Activated T-helper 17 cell treated with anti-CD3 and anti-CD28 coated beads, Interleukin-2, amount 50 U/mL, for 72 hours (primary cell): ENCODE data around the gene NFIX. TPM values are rescaled to one million over a fixed set of nuclear protein-coding genes. Genes with fewer than 3 reads are reported as not detected.
"Not testable (repeated sequence)": the region's sequence is repeated elsewhere in the genome, so short reads cannot be mapped to it uniquely, and the experiment has no call there.

ENCODE experiments used
- ATAC-seq: fragments of 150-1000 bp; cut with Tn5 transposase; replicated peaks from 2 replicates; pipeline ENCODE4 v1.10.0; 2021; ENCODE audit warnings: mild to moderate bottlenecking, moderate library complexity
- H3K27ac Mint-ChIP-seq: one replicate; pipeline ENCODE4 v1.8.0; 2022; ENCODE audit warnings: mixed read lengths
- H3K27me3 Mint-ChIP-seq: one replicate; pipeline ENCODE4 v1.8.0; 2022; ENCODE audit warnings: mixed read lengths
- H3K36me3 Mint-ChIP-seq: one replicate; pipeline ENCODE4 v1.8.0; 2022; ENCODE audit warnings: low read depth, mild to moderate bottlenecking, mixed read lengths
- H3K4me1 Mint-ChIP-seq: one replicate; pipeline ENCODE4 v1.8.0; 2022; ENCODE audit warnings: mixed read lengths
- H3K4me3 Mint-ChIP-seq: one replicate; pipeline ENCODE4 v1.8.0; 2022; ENCODE audit warnings: mild to moderate bottlenecking, mixed read lengths
- H3K9me3 Mint-ChIP-seq: one replicate; pipeline ENCODE4 v1.8.0; 2022; ENCODE audit warnings: mixed read lengths
- total RNA-seq, 2 donors: library from RNA; stranded (reverse); gene quantifications; one replicate each; pipeline ENCODE4 v1.2.3, GENCODE V29; 2022

Gene NFIX
- total RNA-seq, 2 donors from 2014 or later = 0.43 to 1.1 TPM

DNA sequence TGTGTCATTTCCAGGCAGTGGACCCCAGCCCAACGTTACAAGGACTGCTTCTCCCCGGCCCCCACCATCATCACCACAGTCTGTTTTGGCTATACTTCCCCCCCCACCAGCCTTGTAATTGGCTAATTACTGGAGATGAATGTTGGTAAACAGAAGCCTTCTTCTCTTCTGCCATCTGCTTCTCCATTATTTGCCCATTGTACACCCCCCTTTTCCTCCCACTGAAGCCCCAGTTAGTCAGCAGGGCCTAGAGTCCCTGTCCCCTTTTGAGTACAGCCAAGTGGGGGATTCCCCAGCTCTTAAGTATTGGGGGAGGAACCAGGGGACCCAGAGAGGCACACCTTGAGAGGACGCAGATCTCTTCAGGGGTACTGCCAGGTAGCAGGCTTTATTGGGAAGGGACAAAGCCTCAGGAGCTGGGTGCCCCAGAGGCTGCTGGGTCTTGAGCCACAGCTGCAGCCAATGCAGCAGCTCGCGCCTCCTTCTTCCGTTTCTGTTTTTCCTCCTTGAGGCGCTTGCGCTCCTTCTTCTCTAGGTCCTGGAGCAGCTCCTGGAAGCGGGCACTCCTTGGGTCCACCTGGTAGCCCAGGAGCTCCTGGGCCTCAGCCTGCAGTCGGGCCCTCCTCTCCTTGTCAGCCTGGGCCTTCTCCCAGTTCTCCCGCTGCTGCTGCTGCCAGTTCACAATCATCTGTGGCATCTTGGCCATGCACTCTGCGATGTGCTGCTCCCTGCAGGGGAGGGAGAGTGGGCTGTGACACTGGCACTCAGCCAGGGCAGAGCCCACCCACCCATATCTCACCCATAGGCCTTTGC is 41.3 kb upstream of the NFIX start:
- H3K27me3 Mint-ChIP-seq = no peaks in the 10 kb centered on the region
- peaks cover 15% of the 10 kb centered on the region for H3K4me1 Mint-ChIP-seq
- ATAC-seq = no peak
- peak overlapping the region; percentile 85 for H3K27ac Mint-ChIP-seq
- no peaks in the 10 kb centered on the region for H3K9me3 Mint-ChIP-seq
- peak overlapping the region; percentile 85 for H3K4me3 Mint-ChIP-seq
- H3K36me3 Mint-ChIP-seq = peaks cover 80% of the 10 kb centered on the region

DNA sequence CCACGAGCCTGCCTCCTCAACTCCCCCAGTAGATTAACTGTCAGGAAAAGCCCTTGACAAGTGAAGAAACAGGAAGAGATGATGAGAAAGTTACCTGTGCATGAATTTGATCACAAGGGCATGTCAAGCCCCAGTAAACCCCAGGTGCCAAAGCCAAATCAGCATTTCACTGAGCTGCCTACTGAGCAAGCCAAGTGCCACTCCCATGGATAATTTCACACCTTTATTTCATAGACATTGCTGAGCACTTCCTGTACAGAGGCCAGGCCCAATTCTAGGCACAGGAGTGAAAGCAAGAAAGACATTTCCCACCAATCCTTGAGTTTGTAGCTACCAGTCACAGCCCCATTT is 40.7 kb upstream of the NFIX start:
- Mint-ChIP-seq H3K4me1 (peaks cover 15% of the 10 kb centered on the region), H3K9me3 (no peaks in the 10 kb centered on the region), H3K27me3 (no peaks in the 10 kb centered on the region), H3K27ac (peak overlapping the region; percentile 85), H3K4me3 (peak overlapping the region; percentile 85), H3K36me3 (peaks cover 74% of the 10 kb centered on the region)
- ATAC-seq = no peak

DNA sequence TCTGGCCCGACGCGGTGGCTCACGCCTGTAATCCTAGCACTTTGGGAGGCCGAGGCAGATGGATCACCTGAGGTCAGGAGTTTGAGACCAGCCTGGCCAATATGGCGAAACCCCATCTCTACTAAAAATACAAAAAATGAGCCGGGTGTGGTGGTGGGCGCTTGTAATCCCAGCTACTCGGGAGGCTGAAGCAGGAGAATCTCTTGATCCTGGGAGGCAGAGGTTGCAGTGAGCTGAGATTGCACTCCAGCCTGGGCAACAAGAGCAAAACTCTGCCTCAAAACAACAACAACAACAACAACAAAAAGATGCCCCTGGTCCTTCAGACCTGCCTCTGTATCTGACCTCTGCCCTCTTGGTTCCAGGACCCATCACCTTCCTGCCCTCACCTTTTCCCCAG is 39.7 kb upstream of the NFIX start:
- not testable (repeated sequence) for ATAC-seq, H3K9me3 Mint-ChIP-seq, H3K27me3 Mint-ChIP-seq, H3K4me1 Mint-ChIP-seq
- H3K36me3 Mint-ChIP-seq = peaks cover 64% of the 10 kb centered on the region
- peak overlapping the region; percentile 85 for H3K4me3 Mint-ChIP-seq
- peak overlapping the region; percentile 85 for H3K27ac Mint-ChIP-seq

DNA sequence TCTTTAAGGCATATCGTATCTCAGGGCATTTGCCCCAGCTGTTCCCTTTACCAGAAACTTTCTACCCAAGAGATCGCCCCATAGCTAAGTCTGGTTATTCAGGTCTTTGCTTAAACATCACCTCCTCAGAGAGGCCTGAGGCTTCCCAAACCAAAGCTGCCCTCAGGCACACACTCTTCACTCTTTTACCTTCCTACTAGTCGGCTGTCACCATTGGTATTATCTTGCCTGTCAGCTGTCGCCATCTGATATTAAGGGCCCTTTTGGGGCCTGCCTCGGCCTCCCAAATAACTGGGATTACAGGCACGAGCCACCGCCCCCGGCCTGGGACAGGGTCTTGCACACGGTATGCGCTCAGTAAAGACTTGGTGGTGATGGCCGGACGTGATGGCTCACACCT is 39.3 kb upstream of the NFIX start:
- H3K9me3 Mint-ChIP-seq = no peaks in the 10 kb centered on the region
- peaks cover 60% of the 10 kb centered on the region for H3K36me3 Mint-ChIP-seq
- H3K4me3 Mint-ChIP-seq = peak overlapping the region; percentile 85
- ATAC-seq = no peak
- H3K27ac Mint-ChIP-seq = peak overlapping the region; percentile 85
- H3K27me3 Mint-ChIP-seq = no peaks in the 10 kb centered on the region
- peaks cover 10% of the 10 kb centered on the region for H3K4me1 Mint-ChIP-seq

DNA sequence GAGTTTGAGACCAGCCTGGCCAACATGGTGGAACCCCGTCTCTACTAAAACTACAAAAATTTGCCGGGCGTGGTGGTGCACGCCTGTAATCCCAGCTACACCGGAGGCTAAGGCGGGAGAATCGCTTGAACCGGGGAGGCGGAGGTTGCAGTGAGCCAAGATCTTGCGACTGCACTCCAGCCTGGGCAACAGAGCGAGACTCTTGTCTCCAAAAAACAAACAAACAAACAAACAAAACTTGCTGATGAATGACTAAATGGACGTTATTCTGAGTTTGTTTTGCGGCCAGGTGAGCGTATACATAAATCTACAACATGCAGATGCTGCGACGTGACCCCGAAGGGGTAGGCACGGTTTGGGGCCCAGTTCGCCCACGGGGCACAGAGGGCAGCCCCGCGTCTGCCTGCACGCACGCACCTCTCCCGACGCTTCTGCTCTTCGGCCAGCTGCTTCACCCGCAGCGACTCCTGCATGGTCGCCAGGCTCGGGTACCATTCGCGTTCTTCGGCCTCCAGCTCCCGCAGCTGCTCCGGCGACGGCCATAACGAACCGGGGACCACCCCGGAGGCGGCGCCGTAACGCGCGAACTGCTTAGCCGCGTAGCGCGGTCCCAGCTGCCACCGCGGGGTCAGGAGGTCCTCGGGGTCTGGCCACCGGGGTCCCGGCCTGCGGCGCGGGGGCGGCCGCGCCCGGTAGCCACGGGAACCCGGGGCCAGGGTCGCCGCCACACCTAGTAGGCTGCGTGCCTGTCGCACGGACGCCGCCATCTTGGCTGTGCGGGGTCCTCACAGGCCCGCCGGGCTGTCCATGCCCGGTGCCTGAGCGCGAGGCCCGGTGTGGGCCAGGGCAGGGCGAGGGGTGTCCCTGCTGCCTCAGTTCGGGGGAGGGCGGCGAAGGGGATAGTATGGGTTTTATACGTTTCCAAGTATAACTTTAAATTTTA is 38.6 kb upstream of the NFIX start, which contains the start of gene GADD45GIP1:
GADD45GIP1 (minus strand) TSS at position 778 of the 943 bp plus-strand sequence; CDS start at position 767, 11 bp downstream.
- peak within 1 kb of the TSS; percentile 85 for H3K4me3 Mint-ChIP-seq
- peaks cover 53% of the 10 kb centered on the region for H3K36me3 Mint-ChIP-seq
- H3K27me3 Mint-ChIP-seq = no peaks in the 10 kb centered on the region
- H3K9me3 Mint-ChIP-seq = no peaks in the 10 kb centered on the region
- peaks cover 10% of the 10 kb centered on the region for H3K4me1 Mint-ChIP-seq
- peak within 1 kb of the TSS; percentile 95 for H3K27ac Mint-ChIP-seq
- peak; percentile 96 for ATAC-seq

DNA sequence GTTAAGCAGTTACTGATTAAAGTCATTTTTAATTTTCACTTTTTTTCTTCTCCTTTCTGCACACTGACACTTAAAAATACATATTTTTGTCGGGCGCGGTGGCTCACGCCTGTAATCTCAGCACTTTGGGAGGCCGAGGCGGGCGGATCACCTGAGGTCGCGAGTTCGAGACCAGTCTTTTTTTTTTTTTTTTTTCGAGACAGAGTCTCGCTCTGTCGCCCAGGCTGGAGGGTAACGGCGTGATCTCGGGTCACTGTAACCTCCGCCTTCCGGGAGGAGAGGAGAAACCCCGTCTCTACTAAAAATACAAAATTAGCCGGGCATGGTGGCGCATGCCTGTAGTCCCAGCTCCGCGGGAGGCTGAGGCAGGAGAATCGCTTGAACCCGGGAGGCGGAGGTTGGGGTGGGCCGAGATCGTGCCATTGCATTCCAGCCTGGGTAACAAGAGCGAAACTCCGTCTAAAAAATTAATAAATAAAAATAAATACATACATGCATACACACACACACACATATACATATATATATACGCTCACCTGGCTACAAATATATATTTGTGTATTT is 37.8 kb upstream of the NFIX start:
- ATAC-seq = peak; percentile 28
- not testable (repeated sequence) for H3K9me3 Mint-ChIP-seq

DNA sequence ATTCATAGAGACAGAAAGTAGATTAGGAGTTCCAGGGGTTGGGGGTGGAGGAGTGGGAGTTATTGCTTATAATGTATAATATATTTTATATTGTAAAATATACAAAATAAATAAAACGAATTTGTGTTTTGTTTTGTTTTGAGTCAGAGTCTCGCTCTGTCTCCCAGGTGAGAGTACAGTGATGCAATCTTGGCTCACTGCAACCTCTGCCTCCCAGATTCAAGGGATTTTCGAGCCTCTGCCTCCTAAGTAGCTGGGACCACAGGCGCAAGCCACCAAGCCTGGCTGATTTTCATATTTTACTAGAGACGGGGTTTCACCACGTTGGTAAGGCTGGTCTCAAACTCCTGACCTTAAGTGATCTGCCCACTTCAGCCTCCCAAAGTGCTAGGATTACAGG is 35.8 kb upstream of the NFIX start:
- Mint-ChIP-seq H3K9me3 (no peaks in the 10 kb centered on the region), H3K27ac (no peak overlapping the region), H3K36me3 (peaks cover 25% of the 10 kb centered on the region), H3K4me1 (peaks cover 7% of the 10 kb centered on the region), H3K4me3 (no peak overlapping the region), H3K27me3 (no peaks in the 10 kb centered on the region)
- no peak for ATAC-seq

More for the DNA sequence above, 37.8 kb upstream of the NFIX start:
- H3K36me3 Mint-ChIP-seq = peaks cover 45% of the 10 kb centered on the region
- H3K27ac Mint-ChIP-seq = peak overlapping the region; percentile 95
- H3K4me1 Mint-ChIP-seq, H3K27me3 Mint-ChIP-seq: not testable (repeated sequence)
- peak overlapping the region; percentile 85 for H3K4me3 Mint-ChIP-seq

DNA sequence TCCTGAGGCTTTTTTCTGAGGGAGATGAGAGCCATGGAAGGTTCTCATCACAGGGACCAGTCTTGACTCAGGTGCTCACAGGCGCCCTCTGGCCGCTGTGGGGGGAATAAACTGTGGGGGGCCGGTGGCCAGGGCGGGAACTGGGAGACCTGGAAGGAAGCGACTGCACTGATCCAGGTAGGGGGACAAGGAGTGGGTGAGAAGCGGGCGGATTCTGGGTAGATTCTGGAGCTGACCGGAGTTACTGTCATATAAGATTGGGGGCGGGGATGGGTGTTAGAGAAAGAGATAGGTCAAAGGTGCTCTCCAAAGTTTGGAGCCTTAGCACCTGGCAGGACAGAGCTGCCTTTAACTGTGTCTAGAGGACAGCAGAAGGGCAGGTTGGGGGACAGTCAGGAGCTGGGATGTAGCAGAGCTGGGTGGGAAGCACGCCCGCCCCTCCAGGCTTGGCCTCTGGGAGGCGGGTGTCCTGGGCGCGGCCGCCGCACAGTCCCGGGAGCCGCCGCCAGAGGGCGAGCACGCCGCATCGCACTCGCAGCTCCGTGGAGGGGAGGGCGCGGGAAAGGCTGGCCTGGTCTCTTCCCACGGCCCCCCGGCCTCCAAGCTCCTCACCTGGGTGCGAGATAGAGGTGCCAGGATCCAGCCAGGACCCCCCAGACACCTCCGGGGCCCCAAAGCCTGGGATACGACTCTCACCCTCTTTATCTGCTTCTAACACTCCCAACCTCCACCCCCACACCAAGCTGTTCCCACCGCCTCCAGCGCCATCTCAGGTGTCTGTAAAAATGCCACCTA is 30.1 kb upstream of the NFIX start:
- Mint-ChIP-seq H3K27me3 (no peaks in the 10 kb centered on the region), H3K36me3 (no peaks in the 10 kb centered on the region), H3K4me3 (peak overlapping the region; percentile 99), H3K4me1 (peaks cover 5% of the 10 kb centered on the region), H3K9me3 (no peaks in the 10 kb centered on the region), H3K27ac (peak overlapping the region; percentile 91)
- ATAC-seq = peak; percentile 96

DNA sequence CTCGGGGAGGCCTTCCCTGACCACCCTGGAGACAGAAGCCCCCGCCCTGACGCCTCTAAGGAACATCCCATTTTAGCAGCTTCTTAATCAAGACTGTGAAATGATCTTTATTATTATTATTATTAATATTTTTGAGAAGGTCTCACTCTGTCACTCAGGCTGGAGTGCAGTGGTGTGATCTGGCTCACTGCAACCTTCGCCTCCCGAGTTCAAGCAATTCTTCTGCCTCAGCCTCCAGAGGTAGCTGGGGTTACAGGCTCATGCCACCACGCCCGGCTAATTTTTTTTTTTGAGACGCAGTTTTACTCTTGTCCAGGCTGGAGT is 29.5 kb upstream of the NFIX start:
- Mint-ChIP-seq H3K4me1 (peaks cover 5% of the 10 kb centered on the region), H3K36me3 (no peaks in the 10 kb centered on the region), H3K27me3 (no peaks in the 10 kb centered on the region), H3K9me3 (no peaks in the 10 kb centered on the region), H3K27ac (no peak overlapping the region), H3K4me3 (peak overlapping the region; percentile 99)
- no peak for ATAC-seq

DNA sequence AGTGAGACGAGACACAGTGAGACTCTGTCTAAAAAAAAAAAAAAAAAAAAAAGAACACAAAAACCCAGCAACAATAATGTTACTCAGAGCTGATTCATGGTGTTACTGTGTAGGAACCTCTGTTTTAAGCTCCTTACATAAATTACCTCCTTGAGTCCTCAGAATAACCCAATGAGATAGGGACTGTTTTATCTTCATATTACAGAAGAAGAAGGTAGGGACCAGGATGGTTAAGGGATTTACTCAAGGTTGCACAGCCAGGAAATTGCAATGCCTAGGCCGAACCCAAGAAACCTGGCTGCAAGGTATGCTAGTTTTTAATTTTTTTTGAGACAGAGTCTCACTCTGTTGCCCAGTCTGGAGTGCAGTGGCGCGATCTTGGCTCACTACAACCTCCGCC is 27.4 kb upstream of the NFIX start:
- Mint-ChIP-seq H3K4me3 (no peak overlapping the region), H3K27ac (no peak overlapping the region), H3K27me3 (no peaks in the 10 kb centered on the region), H3K9me3 (no peaks in the 10 kb centered on the region), H3K4me1 (peaks cover 5% of the 10 kb centered on the region), H3K36me3 (no peaks in the 10 kb centered on the region)
- no peak for ATAC-seq

DNA sequence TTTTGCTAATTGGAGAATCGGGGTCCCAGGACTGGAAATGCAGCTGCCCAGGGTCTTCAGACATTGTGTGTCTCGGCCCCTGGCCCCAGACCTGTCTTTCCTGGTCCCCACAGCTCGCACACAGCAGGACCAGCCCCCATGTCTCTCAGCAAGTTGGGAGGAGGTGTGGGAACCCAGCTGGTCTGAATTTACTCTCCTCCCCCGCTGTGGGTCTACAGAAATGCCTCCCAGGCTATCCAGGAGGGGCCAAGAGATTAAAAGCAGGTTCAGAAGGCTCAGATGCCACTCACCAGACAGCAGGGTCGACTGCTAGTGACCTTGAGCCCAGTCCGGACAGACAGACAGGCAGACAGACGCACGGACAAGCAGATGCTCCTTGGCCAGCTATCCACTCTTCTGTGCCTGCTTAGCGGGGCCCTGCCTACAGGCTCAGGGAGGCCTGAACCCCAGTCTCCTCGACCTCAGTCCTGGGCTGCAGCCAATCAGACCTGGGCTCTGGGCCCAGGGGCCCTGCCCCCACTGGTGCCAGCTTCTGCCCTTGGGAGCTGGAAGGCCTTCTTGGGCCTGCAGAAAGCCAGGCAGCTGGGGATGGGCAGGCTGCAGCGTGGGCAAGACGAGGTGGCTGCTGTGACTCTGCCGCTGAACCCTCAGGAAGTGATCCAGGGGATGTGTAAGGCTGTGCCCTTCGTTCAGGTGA is 25.8 kb upstream of the NFIX start, which contains the start of gene DAND5:
DAND5 (plus strand) TSS at position 285 of the 697 bp plus-strand sequence; CDS start at position 370, 85 bp downstream.
- Mint-ChIP-seq H3K27me3 (no peaks in the 10 kb centered on the region), H3K27ac (peak within 1 kb of the TSS; percentile 20), H3K9me3 (no peaks in the 10 kb centered on the region), H3K36me3 (no peaks in the 10 kb centered on the region), H3K4me3 (no peak within 1 kb of the TSS), H3K4me1 (peaks cover 5% of the 10 kb centered on the region)
- no peak for ATAC-seq

DNA sequence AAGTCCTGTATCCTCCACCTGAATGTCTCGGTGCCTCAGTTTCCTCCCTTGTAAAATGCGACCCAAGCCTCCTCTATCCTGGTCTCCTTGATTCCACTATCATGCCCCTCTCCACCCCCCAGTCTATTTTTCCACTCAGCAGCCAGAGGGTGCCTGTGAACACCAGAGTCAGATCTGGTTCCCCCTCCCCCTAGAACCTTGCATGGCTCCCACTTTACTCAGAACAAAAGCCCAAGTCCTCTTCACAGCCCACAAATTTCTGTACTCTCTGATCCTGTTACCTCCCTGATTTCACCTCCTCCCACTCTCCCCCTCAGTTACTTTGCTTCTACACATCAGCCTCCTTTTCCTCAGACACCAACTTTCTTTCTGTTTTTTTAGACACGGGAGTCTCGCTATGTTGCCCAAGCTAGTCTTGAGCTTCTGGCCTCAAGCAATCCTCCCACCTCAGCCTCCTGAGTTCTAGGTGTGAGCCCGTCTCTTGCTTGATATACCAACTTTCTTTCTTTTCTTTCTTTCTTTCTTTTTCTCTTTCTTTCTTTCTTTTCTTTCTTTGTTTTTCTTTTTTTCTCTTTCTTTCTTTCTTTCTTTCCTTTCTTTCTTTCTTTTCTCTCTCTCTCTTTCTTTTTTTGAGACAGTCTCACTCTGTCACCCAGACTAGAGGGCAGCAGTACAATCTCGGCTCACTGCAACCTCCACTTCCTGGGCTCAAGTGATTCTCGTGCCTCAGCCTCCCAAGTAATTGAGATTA is 25.0 kb upstream of the NFIX start:
- no peak overlapping the region for H3K4me3 Mint-ChIP-seq
- no peaks in the 10 kb centered on the region for H3K27me3 Mint-ChIP-seq
- peak overlapping the region; percentile 20 for H3K27ac Mint-ChIP-seq
- no peaks in the 10 kb centered on the region for H3K9me3 Mint-ChIP-seq
- H3K4me1 Mint-ChIP-seq = no peaks in the 10 kb centered on the region
- peak; percentile 33 for ATAC-seq
- no peaks in the 10 kb centered on the region for H3K36me3 Mint-ChIP-seq

DNA sequence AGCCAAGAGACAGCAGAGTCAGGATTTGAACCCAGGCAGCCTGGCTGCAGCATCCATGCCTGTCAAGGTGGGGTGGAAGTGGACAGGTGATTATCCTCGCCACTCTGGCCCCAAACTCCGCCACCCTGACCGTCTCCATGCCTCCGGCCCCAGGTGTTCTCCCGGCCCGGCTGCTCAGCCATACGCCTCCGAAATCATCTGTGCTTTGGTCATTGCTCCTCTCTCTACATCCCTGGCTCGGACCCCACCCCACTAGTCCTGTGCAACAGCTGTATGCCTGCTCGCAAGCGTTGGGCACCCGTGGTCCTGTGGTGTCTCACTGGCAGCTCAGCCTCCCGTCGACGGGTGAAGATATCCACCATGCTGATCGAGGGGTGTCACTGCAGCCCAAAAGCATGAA is 22.0 kb upstream of the NFIX start:
- no peaks in the 10 kb centered on the region for H3K36me3 Mint-ChIP-seq
- H3K4me1 Mint-ChIP-seq = peaks cover 4% of the 10 kb centered on the region
- peaks cover 11% of the 10 kb centered on the region for H3K27me3 Mint-ChIP-seq
- no peaks in the 10 kb centered on the region for H3K9me3 Mint-ChIP-seq
- ATAC-seq = no peak
- no peak overlapping the region for H3K27ac Mint-ChIP-seq
- no peak overlapping the region for H3K4me3 Mint-ChIP-seq
